H9 (cell line): ENCODE measurements around the gene CDC14A. TPM values are rescaled to one million over a fixed set of nuclear protein-coding genes. Genes with fewer than 3 reads are reported as not detected.

Experiments used
- DNase-seq: peaks from one replicate; pipeline ENCODE4 v3.0.0-alpha.2; 2017
- H2AFZ ChIP-seq: one replicate; pipeline ENCODE4 v1.6.1; 2013; ENCODE audit warnings: mild to moderate bottlenecking, low read length, control low read depth, moderate library complexity
- H2AK5ac ChIP-seq: 2 replicates; pipeline ENCODE4 v1.6.1; 2013; ENCODE audit warnings: low read length, control low read depth, mixed read lengths; ENCODE audit not compliant: insufficient read length
- H2BK120ac ChIP-seq: one replicate; pipeline ENCODE4 v1.6.1; 2013; ENCODE audit warnings: low read depth, mild to moderate bottlenecking, low read length, control low read depth, inconsistent platforms; ENCODE audit not compliant: poor library complexity, severe bottlenecking
- H2BK12ac ChIP-seq: 2 replicates; pipeline ENCODE4 v1.6.1; 2013; ENCODE audit warnings: low read length, control low read depth, mixed read lengths, low read depth; ENCODE audit not compliant: insufficient read length
- H2BK15ac ChIP-seq: 2 replicates; pipeline ENCODE4 v1.6.1; 2013; ENCODE audit warnings: low read depth, low read length, control low read depth
- H2BK20ac ChIP-seq: one replicate; pipeline ENCODE4 v1.6.1; 2013; ENCODE audit warnings: low read depth, mild to moderate bottlenecking, low read length, control low read depth, inconsistent platforms; ENCODE audit not compliant: poor library complexity, severe bottlenecking
- H2BK5ac ChIP-seq: 2 replicates; pipeline ENCODE4 v1.6.1; 2013; ENCODE audit warnings: low read length, control low read depth, mixed read lengths; ENCODE audit not compliant: insufficient read length
- H3K14ac ChIP-seq: 2 replicates; pipeline ENCODE4 v1.6.1; 2013; ENCODE audit warnings: low read length, control low read depth; ENCODE audit not compliant: insufficient read depth
- H3K18ac ChIP-seq: 2 replicates; pipeline ENCODE4 v1.6.1; 2013; ENCODE audit warnings: low read depth, mild to moderate bottlenecking, mixed read lengths, low read length, control low read depth; ENCODE audit not compliant: insufficient read length
- H3K23ac ChIP-seq: 2 replicates; pipeline ENCODE4 v1.6.1; 2013; ENCODE audit warnings: low read length, control low read depth, mixed read lengths, low read depth; ENCODE audit not compliant: insufficient read length
- H3K23me2 ChIP-seq: 2 replicates; pipeline ENCODE4 v1.6.1; 2013; ENCODE audit warnings: low read depth, mild to moderate bottlenecking, mixed read lengths, low read length, control low read depth; ENCODE audit not compliant: insufficient read length, poor library complexity, severe bottlenecking
- H3K27ac ChIP-seq: 2 replicates; pipeline ENCODE4 v1.5.1; 2013; ENCODE audit warnings: low read length, control low read depth, mixed read lengths, low read depth; ENCODE audit not compliant: insufficient read length
- H3K27me3 ChIP-seq: 2 replicates; pipeline ENCODE4 v1.6.1; 2013; ENCODE audit warnings: low read length, control low read depth, inconsistent platforms; ENCODE audit not compliant: insufficient read depth
- H3K4ac ChIP-seq: 2 replicates; pipeline ENCODE4 v1.6.1; 2013; ENCODE audit warnings: low read depth, mild to moderate bottlenecking, control low read depth, inconsistent platforms, low read length, moderate library complexity
- H3K4me1 ChIP-seq: 2 replicates; pipeline ENCODE4 v1.6.1; 2013; ENCODE audit warnings: low read length, control low read depth, inconsistent platforms; ENCODE audit not compliant: insufficient read depth
- H3K4me2 ChIP-seq: 2 replicates; pipeline ENCODE4 v1.6.1; 2013; ENCODE audit warnings: low read length, control low read depth, mixed read lengths; ENCODE audit not compliant: insufficient read length, insufficient read depth
- H3K56ac ChIP-seq: 2 replicates; pipeline ENCODE4 v1.6.1; 2013; ENCODE audit warnings: low read depth, mild to moderate bottlenecking, mixed read lengths, low read length, control low read depth; ENCODE audit not compliant: insufficient read length
- H3K79me1 ChIP-seq: 2 replicates; pipeline ENCODE4 v1.6.1; 2013; ENCODE audit warnings: low read depth, mild to moderate bottlenecking, moderate library complexity, low read length, control low read depth, inconsistent platforms; ENCODE audit not compliant: insufficient read depth, poor library complexity, severe bottlenecking
- H3K79me2 ChIP-seq: 2 replicates; pipeline ENCODE4 v1.6.1; 2013; ENCODE audit warnings: low read length, control low read depth, inconsistent platforms; ENCODE audit not compliant: insufficient read depth
- H3K9ac ChIP-seq: 2 replicates; pipeline ENCODE4 v1.6.1; 2013; ENCODE audit warnings: low read length, control low read depth, mixed read lengths; ENCODE audit not compliant: insufficient read length; ENCODE audit errors: extremely low read depth
- H3K9me3 ChIP-seq: one replicate; pipeline ENCODE4 v1.6.1; 2013; ENCODE audit warnings: low read depth, low read length, inconsistent platforms; ENCODE audit not compliant: control insufficient read depth
- H3T11ph ChIP-seq: one replicate; pipeline ENCODE4 v1.6.1; 2013; ENCODE audit warnings: mild to moderate bottlenecking, low read length, control low read depth, inconsistent platforms
- H4K20me1 ChIP-seq: one replicate; pipeline ENCODE4 v1.6.1; 2013; ENCODE audit not compliant: control insufficient read depth, insufficient read length, insufficient read depth
- H4K5ac ChIP-seq: 2 replicates; pipeline ENCODE4 v1.6.1; 2013; ENCODE audit warnings: low read depth, mild to moderate bottlenecking, mixed read lengths, low read length, control low read depth; ENCODE audit not compliant: insufficient read length
- H4K8ac ChIP-seq: replicated peaks from 2 replicates; pipeline ENCODE4 v1.6.1; 2013; ENCODE audit warnings: low read length, control low read depth, mixed read lengths, low read depth; ENCODE audit not compliant: insufficient read length
- H4K91ac ChIP-seq: 2 replicates; pipeline ENCODE4 v1.6.1; 2013; ENCODE audit warnings: low read depth, mild to moderate bottlenecking, moderate library complexity, mixed read lengths, low read length, control low read depth; ENCODE audit not compliant: insufficient read length
- H3K27ac Mint-ChIP-seq, 3 experiments: 2 replicates in 2 of 3; 3 replicates in 1 of 3; pipeline ENCODE4 v1.8.0; 2020 to 2021; ENCODE audit warnings: mixed read lengths in 3 of 3, mild to moderate bottlenecking in 1 of 3, moderate library complexity in 1 of 3
- H3K27me3 Mint-ChIP-seq: 2 replicates; pipeline ENCODE4 v1.8.0; 2021; ENCODE audit warnings: low read depth, mild to moderate bottlenecking, moderate library complexity, mixed read lengths
- H3K36me3 Mint-ChIP-seq, 3 experiments: 2 replicates in 2 of 3; 3 replicates in 1 of 3; pipeline ENCODE4 v1.8.0; 2020 to 2021; ENCODE audit warnings: low read depth in 3 of 3, mixed read lengths in 3 of 3; ENCODE audit not compliant: insufficient read depth in 1 of 3
- H3K4me1 Mint-ChIP-seq, 2 experiments: 2 replicates each; pipeline ENCODE4 v1.8.0; 2020; ENCODE audit warnings: mixed read lengths in 2 of 2
- H3K4me3 Mint-ChIP-seq, 2 experiments: 2 replicates in 1 of 2; 3 replicates in 1 of 2; pipeline ENCODE4 v1.8.0; 2020 to 2021; ENCODE audit warnings: mild to moderate bottlenecking in 2 of 2, mixed read lengths in 2 of 2, moderate library complexity in 1 of 2
- H3K9me3 Mint-ChIP-seq, 2 experiments: 2 replicates in 1 of 2; 3 replicates in 1 of 2; pipeline ENCODE4 v1.8.0; 2020; ENCODE audit warnings: mild to moderate bottlenecking in 2 of 2, mixed read lengths in 2 of 2, moderate library complexity in 1 of 2
- CTCF ChIP-seq: fragments of 200-600 bp; sonication (generic); conservative IDR thresholded peaks from 3 replicates; pipeline ENCODE4 v1.8.0; 2021; ENCODE audit warnings: antibody characterized with exemption, mild to moderate bottlenecking
- whole genome bisulfite sequencing: extraction: QIAGEN DNeasy Blood & Tissue Kit; methylation state at CpG from one replicate; pipeline ENCODE4 v1.1.7; 2013; ENCODE audit warnings: missing lambda C conversion rate, low lambda C conversion rate, mixed read lengths; ENCODE audit not compliant: insufficient read length; ENCODE audit errors: extremely low coverage; 5-methylcytosine and 5-hydroxymethylcytosine counted together
- total RNA-seq: library from RNA; stranded (reverse); gene quantifications from 2 replicates; pipeline ENCODE4 v1.2.1, GENCODE V29; 2021

Gene CDC14A
- total RNA-seq, 1 experiment from 2014 or later, result 8.9 TPM

DNA sequence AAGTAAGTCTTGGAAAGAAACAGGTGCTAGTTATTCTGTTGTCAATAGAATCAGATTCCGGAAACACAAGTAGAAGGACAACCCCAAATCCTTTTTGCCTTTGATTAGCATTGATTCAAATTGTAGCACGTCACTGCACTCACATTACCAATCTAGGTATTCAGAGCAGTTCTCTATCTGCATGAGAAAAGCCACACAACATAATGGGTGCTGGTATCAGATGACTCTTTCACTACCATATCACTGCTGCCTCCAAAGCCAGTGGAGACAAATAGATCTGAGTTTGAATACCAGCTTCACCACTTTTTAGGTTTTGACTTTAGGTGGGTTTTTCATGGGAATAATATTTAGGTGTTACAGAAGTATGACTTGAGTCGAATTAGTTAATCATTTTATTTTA lies 47.4 kb upstream of the CDC14A start:
- Histone ChIP-seq H2BK120ac (no peak overlapping the region), H4K8ac (no peak overlapping the region), H4K91ac (no peak overlapping the region), H3K14ac (no peak overlapping the region), H3K79me2 (no peaks in the 10 kb centered on the region), H3K23me2 (no peaks in the 10 kb centered on the region), H2BK5ac (no peak overlapping the region), H3K27me3 (no peaks in the 10 kb centered on the region), H3K4ac (no peak overlapping the region), H3K27ac (no peak overlapping the region), H3K9me3 (no peaks in the 10 kb centered on the region), H3K18ac (no peak overlapping the region), H4K20me1 (no peaks in the 10 kb centered on the region), H2BK15ac (no peak overlapping the region), H3K9ac (no peak overlapping the region), H3K4me2 (no peak overlapping the region), H3K4me1 (0 out of 2 replicates have a peak, but pooled peaks cover 3% of the 10 kb centered on the region), H3K79me1 (no peaks in the 10 kb centered on the region), H2BK20ac (no peak overlapping the region), H2AFZ (no peak overlapping the region), H3K23ac (no peak overlapping the region), H2AK5ac (no peak overlapping the region), H3T11ph (no peak overlapping the region), H3K56ac (no peak overlapping the region), H4K5ac (no peak overlapping the region), H2BK12ac (no peak overlapping the region)
- WGBS, result no CpG with 5 or more reads among the region's 3 CpGs
- H3K27me3 Mint-ChIP-seq, result no peaks in the 10 kb centered on the region
- H3K36me3 Mint-ChIP-seq, result peaks cover 0 to 4% (median 0%) of the 10 kb centered on the region in 3 experiments; a peak in 2 of 7 replicates
- no peak overlapping the region for H3K4me3 Mint-ChIP-seq
- DNase-seq, result no peak
- H3K4me1 Mint-ChIP-seq, result peaks cover 19 to 25% of the 10 kb centered on the region in 2 experiments
- H3K9me3 Mint-ChIP-seq, result no peaks in the 10 kb centered on the region; a peak in 1 of 5 replicates
- H3K27ac Mint-ChIP-seq, result peak overlapping the region; percentile 15 to 83 (median 65); a peak in 6 of 7 replicates
- TF ChIP-seq CTCF, result no peak
